GM18511 (cell line): ENCODE data around the gene DDR2.

Experiments
- ATAC-seq: cut with Tn5 transposase; IDR thresholded peaks from one replicate; pipeline ENCODE4 v1.9.1; 2021; ENCODE audit warnings: mild to moderate bottlenecking, moderate library complexity; ENCODE audit not compliant: unreplicated experiment

DDR2 gene

DNA sequence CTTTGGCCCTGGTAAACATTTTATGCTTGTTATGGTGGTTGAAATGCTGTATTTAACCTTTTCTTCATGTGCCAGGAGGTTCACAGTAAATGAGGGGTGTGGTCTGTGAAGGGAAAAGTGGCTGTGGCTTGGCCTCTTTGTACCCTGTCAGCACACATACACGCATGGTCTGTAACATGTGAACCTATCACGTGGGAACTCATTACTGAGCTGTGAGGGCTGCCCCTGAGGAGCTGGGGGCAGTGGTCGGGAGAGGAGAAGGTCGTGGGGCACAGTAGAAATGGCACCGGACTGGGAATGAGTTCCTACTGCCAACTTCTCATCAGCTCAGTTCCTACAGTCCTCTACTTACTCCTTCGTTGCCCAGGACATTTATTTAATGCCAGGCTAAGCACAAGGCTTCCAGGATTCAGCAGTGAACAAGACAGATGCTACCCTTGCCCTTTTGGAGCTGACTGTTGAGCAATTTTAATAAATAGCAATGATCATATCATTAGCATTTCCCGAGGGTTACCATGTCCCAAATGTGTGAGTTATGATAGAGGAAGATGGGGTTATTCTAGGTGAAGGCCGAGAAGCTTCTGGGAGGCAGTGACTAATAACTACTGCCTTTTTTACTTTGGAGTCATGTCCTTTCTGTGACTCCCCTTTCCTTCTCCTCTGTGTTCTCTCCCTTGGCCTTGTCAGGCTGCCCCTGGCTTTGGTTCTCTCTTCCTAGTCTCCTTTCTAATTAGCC is 38.8 kb downstream of the DDR2 start:
- ATAC-seq = no peak

- ATAC-seq = no peak
Measured at GRCh38 chr1:162671664-162672410, 39.6 kb downstream of the DDR2 start.

- no peak for ATAC-seq
Measured at GRCh38 chr1:162672622-162673260, 40.5 kb downstream of the DDR2 start.

DNA sequence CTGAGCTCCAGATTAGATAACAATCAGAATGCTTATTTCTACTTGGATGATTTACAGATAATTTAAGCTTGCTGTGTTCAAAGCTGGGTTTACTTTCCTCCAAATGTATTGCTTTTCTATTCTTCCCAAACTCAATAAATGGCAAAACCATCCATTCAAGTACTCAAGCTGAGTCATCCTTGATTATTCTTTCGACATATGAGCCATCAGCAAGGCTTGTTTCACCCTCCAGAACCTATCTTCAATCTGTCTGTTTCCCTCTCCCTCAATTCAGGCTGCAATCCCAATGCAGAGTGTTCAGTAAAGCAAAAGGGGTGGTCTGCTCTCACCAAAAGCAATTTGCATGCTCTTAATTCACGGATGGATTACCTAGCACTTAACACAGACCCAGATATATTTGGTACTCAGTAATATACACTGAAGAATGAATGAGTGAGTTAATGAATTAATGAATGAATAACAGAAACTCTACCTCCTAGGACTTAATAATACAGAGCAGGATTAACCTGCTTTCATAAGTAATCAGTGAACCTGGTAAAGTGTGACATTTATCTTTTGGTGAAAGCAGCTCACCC is 41.9 kb downstream of the DDR2 start:
- ATAC-seq = no peak

DNA sequence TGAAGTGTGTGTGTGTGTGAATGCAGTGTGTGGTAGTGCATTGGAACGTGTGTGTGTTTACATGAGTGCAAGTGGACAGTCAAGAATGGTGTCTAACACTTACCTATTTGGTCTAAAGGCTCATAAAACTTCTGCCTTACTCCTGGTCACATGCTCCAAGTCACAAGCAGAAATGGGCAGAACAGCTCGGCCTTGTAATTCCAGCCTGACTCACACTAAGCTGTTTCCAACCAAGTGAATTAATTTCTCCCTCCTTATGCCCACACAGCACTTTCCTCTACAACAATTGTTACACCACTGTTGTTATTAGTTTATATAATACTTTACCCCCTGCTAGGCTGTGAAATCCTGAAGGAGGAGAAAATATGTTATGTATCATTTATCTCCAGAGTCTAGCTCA is 43.8 kb downstream of the DDR2 start:
- ATAC-seq = no peak

- ATAC-seq = no peak
Measured at GRCh38 chr1:162676750-162677149, 44.5 kb downstream of the DDR2 start.

DNA sequence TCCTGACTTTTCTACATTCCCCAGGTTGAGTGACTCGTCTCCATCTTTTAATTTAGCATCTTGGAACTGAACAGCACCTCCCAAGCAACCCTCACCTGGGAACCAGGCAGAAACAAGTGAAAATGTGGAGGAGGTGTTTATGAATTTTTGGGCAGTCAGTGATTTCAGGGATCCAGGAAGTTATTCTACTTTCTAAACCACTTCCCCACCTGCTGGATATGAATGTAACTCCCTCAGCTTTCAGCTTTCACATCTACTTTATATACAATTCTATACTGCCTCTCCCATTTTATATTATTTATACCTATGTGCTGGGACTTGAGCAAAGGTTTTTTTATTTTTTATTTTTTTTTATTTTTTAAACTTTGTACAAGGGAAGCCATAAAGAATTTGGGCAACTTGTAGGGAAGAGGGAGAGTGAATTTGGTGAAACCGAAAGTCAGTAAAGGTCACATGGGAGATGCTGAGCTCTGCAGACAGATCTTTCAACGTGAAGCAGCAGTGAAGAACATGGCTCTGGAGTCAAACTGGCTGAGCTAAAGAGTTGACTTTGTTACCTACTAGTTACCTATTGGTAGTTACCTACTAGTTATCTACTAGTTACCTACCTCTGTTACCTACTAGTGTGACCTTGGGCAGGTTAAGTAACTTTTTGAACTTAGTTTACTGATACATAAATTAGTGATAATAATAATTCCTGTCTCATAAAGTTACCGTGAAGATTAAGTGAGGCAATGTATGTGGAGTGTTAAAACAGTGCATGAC is 45.5 kb downstream of the DDR2 start:
- no peak for ATAC-seq

DNA sequence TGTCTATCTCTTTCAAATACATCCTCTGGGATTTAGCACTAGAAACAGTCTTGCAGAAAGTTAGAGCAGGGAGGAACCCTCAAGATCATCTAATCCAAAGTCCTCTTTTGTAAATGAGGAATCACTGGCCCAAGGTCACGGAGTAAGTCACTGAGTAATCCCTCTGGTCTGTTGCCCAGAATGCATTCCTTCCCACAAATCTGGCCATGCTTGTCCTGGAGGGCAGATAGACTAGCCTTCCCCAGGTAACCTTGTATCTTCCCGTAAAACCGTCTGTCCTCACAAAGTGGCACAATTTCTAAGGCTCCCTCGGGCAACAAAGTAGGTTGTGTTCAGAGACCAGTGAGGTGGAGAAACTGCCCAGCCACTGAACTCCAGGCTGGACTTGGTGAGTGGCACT is 46.2 kb downstream of the DDR2 start:
- ATAC-seq = no peak

- ATAC-seq = no peak
Measured at GRCh38 chr1:162679298-162679697, 47.0 kb downstream of the DDR2 start.

- no peak for ATAC-seq
Measured at GRCh38 chr1:162680419-162681121, 48.3 kb downstream of the DDR2 start.

GRCh38 chr1:162681122-162681436 is 48.8 kb downstream of the DDR2 start:
- ATAC-seq = no peak

DNA sequence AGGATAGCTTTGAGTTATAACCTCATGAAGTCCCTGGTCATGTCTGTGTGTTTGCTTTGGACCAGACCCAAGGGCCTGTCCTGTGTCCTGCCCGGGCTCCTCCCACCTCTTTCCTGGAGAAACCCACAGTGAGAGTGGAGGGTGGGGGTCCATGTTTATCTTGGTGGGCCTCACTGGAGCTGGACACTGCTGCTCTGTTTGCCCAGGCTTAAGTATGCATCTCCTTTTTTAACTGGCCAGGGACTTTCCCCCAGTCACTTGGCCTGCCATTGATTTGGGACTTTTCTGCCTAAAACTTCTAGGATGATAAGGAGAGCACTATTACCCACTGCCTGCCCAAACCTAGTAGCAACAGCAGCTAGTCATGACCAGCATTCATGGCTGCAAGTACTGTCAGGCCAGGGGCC is 49.8 kb downstream of the DDR2 start:
- no peak for ATAC-seq

DNA sequence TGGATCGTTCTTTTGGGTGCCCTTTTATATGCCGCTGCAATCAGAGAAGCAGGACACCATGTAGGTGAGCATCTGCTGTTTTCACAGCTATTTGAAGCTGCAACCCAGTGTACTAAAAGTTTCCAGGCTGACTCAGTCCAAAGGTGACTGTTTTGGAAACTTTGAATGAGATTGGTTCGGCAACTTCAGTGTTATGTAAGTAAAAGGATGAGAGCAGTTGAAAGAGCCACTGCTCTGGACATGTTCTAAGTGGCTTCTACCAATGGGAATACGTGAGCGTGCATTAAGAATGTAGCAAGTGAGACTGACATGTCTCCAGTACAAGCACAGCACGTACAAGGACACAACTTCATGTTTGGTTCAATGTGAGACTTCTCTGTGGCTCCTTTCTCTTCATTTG is 55.6 kb downstream of the DDR2 start:
- ATAC-seq = no peak

DNA sequence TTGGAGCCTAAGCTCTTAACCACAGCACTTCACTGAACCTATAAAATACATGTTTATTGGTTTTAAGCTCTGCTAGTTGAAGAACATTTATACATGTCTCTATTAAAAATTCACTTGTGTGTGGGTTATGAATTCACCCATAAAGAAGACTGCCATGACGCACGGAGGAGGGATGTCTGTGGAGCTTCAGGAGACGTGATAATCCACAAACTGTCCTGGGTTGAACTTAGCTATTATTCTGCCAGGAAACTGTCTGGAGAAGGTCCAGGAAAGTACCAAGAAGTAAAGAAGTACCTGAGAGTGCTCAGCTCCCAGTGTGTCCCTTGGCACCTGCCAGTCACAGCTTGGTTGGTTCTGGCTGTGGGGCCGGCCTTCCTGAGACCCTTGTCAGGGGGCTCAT is 56.3 kb downstream of the DDR2 start:
- no peak for ATAC-seq

GRCh38 chr1:162688931-162689330 is 56.7 kb downstream of the DDR2 start:
- no peak for ATAC-seq

- no peak for ATAC-seq
Measured at GRCh38 chr1:162689745-162690671, 57.7 kb downstream of the DDR2 start.

DNA sequence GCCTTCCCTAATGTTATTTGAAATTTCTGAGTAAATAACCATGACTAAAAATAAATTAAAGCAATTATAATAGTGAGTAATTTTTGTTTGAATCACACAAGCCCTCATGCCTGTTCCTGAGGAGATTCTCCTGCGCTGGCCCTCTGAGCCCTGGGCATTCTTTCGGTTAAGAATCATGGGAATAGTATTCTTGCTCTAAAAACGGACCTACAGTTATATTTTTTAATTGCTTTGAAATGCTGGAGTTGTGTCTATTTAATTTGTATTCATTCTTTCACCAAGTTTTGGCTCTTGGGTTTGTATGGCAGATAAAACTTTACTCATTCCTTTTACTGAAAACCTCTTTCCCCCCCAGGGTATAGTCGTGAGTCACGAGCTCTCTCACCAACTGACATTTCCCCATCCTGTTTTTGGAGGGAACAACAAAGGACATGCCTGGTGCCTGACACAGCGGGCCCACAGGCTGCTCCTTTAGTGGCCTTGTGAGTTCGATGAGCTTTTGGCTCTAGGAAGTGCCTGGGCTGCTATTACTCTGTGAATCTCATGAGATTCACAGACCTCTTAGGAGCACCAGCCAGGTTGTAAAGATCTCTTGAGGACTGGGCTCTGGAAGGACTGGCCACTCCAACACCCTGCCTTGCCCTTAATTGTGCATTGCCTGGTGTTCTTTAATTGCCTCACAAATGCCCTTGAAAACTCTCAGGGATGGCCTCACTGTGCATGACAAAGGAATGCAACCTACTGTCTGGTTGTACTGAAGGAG is 58.6 kb downstream of the DDR2 start:
- ATAC-seq = no peak

DNA sequence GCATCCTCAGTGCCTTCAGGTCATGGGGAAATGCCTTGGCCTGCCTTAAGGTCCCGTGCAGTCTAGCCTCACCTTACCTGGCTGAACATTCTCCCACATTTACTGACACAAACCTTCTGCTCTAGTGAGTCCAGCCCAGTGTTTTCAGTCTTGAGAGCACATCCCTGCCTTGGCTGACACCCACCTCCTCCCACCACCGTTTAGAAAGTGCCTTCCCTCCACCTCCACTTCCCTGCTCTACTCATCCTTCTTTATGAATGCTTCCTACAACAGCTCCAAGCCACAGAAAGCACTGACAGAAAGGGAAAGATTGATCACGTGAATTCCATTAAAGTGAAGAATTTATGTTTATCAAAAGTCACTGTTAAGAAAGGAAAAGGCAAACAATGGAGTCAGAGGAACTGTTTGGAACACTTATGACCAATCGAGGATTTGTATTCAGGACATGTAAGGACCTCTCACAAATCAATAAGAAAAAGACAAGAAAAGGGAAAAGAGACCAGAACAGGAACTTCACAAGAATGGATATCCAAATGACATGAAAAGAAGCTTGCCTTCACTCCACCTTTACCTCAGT is 59.8 kb downstream of the DDR2 start:
- ATAC-seq = no peak
